ENCODE results near the gene SEMA3D.

SEMA3D gene

DNA sequence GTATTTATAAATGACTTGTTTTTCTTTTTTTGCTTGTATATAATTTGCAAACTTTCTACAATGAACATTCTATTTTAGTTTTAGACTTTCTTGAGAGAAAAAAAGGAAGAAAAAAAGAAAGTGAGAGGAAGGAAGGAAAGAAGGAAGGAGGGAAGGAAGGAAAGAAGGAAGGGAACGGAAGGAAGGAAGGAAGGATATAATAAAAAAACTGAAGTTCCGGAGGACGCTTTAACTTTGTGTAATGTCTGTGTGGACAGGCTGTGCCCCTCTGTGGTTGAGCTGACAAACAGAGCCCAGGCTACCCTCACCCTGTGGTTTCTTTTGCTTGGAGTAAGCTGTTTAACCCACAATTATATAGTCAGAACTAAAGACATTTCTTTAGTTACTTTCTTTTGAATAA, 108.7 kb downstream of the SEMA3D start:
- DNase-seq (ENCODE audit: low read depth), result no peak

DNA sequence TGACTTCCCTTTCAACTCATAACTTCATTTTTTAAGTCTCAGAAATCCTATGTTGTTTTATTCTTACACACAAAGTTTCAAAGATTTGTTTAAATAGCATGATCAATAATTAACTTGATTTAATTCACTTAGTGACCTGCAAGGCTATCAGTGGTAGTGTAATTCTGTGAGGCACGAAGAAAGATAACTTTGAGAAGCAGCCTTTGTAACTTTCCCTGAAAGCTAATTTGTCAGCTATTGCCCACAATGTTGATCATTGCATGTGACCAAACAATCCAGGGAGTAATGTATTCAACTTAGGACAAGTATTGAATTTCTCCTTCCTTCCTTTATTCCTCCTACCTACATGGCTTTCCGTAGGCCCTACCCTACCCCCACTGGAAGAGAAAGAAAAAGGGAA, 111.0 kb downstream of the SEMA3D start:
- DNase-seq (ENCODE audit: low read depth), result no peak

GRCh38 chr7:85074992-85075391, 111.9 kb downstream of the SEMA3D start:
- DNase-seq (ENCODE audit: low read depth), result peak; percentile 9

GRCh38 chr7:85074016-85074415, 112.8 kb downstream of the SEMA3D start:
- peak; percentile 27 for DNase-seq (ENCODE audit: low read depth)

DNA sequence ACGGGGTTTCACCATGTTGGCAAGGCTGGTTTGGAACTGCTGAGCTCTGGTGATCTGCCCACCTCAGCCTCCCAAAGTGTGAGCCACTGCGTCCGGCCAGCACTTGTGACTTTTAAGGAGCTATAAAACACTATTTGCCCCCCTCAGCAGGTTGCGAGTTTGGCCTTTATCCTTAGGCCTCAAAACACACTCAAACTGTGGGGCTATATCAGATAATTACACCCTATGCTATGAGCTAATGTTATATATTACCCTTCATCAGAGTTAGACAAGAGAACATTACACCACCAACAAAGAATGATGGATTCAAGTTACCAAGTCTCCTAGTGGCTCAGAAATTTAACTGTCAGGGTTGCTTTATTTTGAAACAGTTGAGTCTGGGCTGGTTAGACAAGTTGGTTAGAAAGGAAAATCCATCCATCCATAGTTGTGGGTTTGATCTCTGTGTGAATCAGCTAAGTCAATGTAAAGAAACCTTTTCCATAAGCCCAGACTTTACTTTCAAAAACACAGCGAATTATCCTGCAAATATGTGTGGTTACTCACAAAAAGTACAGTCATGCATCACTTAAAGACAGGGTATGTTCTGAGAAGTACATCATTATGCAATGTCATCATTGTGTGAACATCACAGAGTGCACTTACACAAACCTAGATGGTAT, 115.8 kb downstream of the SEMA3D start:
- DNase-seq (ENCODE audit: low read depth), result no peak

DNA sequence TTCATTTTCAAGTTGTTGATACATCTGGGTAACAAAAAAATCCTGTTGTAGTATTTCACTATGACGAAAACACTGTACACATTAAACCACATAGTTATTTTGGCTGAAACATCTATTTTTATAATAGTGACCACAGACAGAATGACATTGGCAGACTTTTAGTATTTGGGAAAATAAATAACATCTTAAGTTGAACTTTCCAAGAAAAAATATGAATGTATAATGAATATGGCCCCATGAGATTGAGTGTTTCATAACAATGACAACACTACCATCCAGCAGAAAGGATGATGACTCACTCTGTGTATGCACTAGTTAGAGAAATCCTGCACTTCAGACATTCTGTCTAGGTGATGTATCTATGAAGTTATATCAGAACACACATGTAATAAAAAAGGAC, 118.1 kb downstream of the SEMA3D start:
- peak; percentile 90 for DNase-seq (ENCODE audit: low read depth)

DNA sequence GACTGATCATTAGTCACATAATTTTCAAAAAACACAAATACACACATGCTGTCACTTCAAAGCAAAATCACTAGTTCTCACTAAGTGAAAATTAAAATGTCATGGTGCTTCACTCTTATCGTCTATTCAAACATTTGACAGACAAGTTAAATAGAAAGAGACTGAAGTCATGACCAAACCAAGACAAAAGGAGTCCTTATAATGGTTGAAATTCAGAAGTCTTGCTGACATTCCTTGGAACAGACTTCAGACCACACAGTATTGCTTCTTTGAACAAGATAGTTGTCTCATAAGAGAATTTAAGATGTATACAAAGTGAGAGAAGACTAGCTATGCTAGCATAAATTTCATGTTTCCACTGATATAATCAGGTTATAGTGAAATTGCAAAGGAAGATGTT, 119.5 kb downstream of the SEMA3D start:
- no peak for DNase-seq (ENCODE audit: low read depth)

DNA sequence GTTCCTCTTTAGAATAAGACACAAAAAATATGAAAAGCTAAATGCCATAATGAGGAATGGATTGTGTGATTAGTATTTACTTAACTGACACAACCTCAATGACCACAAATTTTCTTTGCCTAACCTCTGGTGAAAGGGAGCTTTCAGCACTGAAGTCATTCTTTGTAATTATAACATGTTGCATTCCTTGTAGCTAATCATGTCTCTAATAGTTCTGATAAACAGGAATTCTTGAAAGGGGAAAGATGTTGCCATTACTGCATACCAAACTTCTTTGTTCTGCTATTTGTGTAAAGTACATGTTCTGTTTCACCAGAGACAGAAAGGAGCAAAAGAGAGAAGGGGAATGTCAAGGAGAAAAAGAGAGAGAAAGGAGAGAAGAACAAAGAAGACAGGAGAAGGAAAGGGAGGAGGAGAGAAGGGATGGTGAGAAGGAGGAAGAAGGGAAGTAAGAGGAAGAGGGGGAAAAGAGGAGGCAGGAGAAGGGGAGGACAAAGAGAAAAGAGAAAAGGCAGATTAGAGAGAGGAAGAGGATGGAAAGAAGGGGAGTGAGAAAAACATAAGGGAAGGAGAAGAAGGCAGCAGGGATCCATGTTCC, 120.9 kb downstream of the SEMA3D start:
- no peak for DNase-seq (ENCODE audit: low read depth)

DNA sequence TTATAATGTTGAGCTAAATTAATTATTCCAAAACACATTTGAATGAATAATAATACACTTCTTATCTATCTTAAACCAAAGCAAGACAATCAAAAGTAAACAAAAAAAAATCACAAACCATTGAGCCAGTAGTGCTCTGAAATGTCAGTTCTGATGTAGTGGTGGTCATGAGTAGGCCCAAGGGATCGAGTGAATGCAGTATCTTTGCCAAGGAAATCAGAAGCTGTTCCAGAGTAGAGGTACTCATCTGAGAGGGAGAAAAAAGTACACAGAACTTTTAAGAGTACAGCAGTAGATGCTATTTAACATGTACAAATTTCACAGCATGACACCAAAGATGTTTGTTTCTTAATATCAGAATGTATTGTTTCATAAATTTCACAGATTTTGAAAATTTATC, 121.5 kb downstream of the SEMA3D start:
- peak; percentile 18 for DNase-seq (ENCODE audit: low read depth)

- no peak for DNase-seq (ENCODE audit: low read depth)
Measured at GRCh38 chr7:85062651-85063050, 124.2 kb downstream of the SEMA3D start.

DNA sequence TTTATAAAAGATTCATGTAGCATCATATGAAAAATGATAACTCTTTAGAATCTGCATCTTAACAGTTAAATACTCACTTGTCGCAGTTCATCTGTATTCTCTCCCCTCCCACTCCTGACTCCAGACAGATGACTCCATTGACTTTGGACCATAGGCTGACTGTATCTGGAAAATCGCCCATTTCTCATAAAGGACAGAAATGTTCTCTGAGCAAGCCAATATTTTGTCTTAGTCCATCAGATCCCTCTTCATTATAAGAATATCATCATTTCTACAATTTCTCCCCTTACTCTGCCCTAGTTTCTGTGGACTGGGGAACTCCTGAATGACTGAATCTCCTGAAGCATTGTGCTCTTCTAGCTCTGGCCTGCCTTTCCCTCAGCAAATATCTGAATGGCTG, 125.4 kb downstream of the SEMA3D start:
- no peak for DNase-seq (ENCODE audit: low read depth)

DNA sequence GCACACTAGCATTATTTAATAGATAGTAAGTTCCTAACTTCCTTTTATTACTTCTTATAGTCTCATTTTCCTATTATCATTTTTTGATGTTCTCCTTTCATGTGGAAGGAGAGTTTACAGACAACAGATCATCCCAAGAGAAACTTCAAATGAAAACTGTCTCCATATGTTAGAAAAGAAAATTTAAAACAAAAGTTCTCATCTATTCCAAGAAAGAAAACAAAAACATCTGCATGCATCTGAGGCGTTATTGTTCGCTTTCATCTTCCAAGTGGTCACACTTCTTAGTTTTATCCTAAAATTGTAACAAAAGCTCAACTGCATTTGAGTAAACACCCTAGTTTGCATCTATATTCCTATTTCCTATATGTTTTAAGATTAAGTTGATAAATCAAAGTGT, 126.2 kb downstream of the SEMA3D start:
- no peak for DNase-seq (ENCODE audit: low read depth)

DNA sequence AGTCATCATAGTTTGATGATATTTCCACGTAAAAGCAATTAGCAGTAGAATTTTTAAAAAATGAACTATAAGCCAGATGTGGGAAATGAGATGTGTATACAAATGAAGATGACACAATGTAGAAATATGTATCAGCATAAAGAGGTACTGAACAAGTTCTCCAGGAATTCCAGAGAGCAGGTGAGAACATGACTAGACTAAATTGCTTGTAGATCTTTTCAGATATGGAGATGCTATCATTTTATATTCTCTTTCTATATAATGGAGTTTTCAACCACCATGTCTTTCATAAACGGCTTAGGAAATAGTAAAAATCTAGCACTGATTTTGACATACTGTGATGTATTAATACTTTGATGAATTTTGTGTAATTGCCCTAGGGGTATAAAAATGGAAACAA, 130.9 kb downstream of the SEMA3D start:
- no peak for DNase-seq (ENCODE audit: low read depth)

GRCh38 chr7:85055196-85055595, 131.7 kb downstream of the SEMA3D start:
- no peak for DNase-seq (ENCODE audit: low read depth)

DNA sequence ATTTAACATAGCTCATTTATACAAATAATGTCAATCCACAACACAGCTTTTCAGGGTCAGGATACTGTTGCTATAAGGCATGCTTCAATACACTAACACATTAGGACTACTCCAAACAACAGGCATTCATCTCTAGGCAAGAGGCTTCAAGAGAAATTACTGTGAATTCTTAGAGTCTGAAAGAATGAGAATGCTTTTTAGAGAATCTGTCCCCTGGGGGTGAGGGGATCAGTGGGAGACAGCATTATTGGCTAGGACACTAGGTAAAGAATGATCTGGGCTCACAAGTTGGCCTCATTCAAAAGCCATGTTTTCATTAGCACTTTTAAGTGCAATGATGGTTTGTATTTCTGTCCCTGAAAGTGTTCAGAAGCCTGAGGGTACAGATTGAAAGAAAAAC, 132.6 kb downstream of the SEMA3D start:
- DNase-seq (ENCODE audit: low read depth), result no peak

GRCh38 chr7:85052894-85053293, 134.0 kb downstream of the SEMA3D start:
- no peak for DNase-seq (ENCODE audit: low read depth)

- DNase-seq (ENCODE audit: low read depth), result no peak
Measured at GRCh38 chr7:85052056-85052737, 134.7 kb downstream of the SEMA3D start.

- no peak for DNase-seq (ENCODE audit: low read depth)
Measured at GRCh38 chr7:85046534-85046933, 140.3 kb downstream of the SEMA3D start.

DNA sequence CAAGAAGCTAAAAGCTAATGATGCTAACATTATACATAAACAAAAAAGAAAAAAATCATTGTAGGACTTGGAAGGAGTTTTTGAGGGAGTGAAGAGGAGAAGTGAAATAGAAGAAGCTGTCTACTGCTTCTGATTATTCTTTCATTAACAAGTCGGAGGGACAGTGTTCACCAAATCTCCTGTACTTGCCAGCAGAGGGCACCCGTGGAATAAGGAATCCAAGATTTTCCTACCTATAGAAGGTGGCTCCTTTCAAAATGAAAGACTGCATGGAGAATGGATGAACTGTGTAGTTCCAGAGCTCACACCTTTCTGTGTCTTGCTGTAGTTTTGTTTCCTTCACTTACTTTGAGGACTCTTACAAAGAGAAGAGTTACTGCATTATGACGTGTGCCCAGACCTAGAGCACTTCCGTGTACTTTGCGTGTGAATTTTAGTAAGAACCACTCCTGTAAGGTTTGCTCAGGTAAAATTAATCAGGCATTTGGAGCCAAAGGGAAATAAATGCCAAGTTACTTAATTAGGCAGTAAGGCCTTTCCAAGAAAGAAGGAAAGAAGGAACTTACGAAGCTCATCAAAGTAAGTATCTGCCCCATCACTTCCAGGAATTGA, 145.1 kb downstream of the SEMA3D start:
- DNase-seq (ENCODE audit: low read depth), result peak; percentile 53

- no peak for DNase-seq (ENCODE audit: low read depth)
Measured at GRCh38 chr7:85039196-85039923, 147.5 kb downstream of the SEMA3D start.

DNA sequence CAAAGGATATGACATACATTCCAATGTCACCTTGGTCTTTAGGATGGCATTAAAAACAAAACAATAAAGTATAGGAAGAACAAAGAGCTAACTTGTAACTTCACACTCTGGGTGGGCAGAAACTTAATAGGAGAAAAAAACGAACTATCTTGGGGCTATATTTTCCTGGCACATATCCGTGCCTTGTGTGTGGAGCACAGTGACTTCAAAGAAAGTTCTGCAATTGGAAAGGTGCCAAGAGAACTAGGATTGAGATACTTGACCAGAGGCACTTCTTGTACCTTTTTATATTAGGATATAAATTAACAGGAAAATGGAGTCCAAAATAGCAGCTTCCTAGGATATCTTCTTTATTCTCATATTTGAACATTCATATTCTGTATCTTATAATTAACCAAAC, 148.4 kb downstream of the SEMA3D start:
- DNase-seq (ENCODE audit: low read depth), result no peak

DNA sequence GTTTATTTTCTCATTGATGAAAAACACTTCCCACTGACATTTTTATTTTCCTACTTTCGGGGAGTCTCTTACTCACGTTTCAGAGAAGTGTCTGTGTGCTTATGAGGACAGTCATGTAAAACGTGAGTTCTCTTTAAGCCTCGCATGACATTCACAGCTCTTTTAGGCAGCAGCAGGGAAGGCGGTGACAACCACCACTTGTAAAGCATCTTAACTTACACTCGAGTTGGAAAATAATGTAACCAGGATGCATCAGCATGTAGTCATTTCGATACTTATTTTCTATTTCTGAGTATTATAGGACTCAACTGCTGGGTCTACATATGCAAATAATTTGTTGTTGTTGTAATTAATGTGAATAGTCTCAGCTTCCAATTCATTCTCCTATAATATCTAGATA, 153.6 kb downstream of the SEMA3D start:
- DNase-seq (ENCODE audit: low read depth), result no peak

DNA sequence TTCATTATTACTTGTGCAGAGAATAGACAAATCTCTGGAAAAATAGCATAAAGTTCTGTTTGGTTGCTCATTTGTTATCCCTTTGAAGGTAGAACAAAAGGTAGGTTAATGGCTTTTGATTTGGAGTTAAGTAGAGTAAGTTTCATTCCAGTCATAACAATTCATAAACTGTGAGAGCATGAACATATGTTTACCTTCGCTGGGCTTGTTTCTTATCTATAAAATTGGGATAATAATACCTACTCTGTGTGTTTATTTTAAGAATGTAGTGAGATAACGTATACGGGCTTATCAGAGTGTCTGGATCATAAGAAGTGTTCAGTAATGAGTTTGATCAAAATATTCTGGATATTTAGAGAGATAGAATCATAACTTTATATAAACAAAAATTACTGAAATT, 155.4 kb downstream of the SEMA3D start:
- DNase-seq (ENCODE audit: low read depth), result no peak

Data from fibroblast of gingiva (primary cell).